ENCODE results near the gene POMC. TPM values are rescaled to one million over a fixed set of nuclear protein-coding genes. Genes with fewer than 3 reads are reported as not detected.
"Not testable (repeated sequence)": the region's sequence is repeated elsewhere in the genome, so short reads cannot be mapped to it uniquely, and the experiment has no call there.

Gene POMC
- total RNA-seq, 1 experiment from 2014 or later: not detected

GRCh38 chr2:25187729-25188350 lies 19.5 kb upstream of the POMC start:
- DNase-seq (ENCODE audit: low read depth): no peak
- in situ Hi-C loops (cut with HindIII; ENCODE audit: low pct_unique_long_range_greater_than_20kb, low sequenced_read_pairs): no loop called here

- no peak for DNase-seq (ENCODE audit: low read depth)
- in situ Hi-C loops (cut with HindIII; ENCODE audit: low pct_unique_long_range_greater_than_20kb, low sequenced_read_pairs): no loop called here
Observed at GRCh38 chr2:25184254-25184653, 15.9 kb upstream of the POMC start.

DNA sequence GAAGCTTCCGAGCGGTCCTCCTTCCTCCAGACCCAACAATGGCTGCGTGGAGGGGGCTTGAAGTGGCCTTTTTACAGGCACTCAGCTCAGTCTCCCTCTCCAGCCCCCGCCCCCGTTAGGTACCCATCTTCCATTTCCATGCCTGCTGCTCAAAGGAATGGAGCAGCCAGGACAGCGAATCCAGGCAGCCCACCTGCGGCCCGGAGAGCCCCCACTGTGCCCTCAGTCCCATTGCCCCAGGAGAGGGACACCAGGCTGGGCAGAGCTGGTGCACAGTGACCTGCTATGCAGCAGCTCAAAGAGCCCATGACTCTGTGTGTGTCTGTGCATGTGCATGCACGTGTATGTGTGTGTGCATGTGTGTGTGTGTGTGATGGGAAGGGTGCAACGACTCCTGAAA lies 10.6 kb upstream of the POMC start:
- in situ Hi-C loops (cut with HindIII; ENCODE audit: low pct_unique_long_range_greater_than_20kb, low sequenced_read_pairs): no loop called here
- no peak for DNase-seq (ENCODE audit: low read depth)

GRCh38 chr2:25177211-25177611 lies 8.8 kb upstream of the POMC start:
- in situ Hi-C loops (cut with HindIII; ENCODE audit: low pct_unique_long_range_greater_than_20kb, low sequenced_read_pairs): no loop called here
- DNase-seq (ENCODE audit: low read depth): no peak

GRCh38 chr2:25176541-25177181 lies 8.3 kb upstream of the POMC start:
- in situ Hi-C loops (cut with HindIII; ENCODE audit: low pct_unique_long_range_greater_than_20kb, low sequenced_read_pairs): no loop called here
- DNase-seq (ENCODE audit: low read depth): no peak

DNA sequence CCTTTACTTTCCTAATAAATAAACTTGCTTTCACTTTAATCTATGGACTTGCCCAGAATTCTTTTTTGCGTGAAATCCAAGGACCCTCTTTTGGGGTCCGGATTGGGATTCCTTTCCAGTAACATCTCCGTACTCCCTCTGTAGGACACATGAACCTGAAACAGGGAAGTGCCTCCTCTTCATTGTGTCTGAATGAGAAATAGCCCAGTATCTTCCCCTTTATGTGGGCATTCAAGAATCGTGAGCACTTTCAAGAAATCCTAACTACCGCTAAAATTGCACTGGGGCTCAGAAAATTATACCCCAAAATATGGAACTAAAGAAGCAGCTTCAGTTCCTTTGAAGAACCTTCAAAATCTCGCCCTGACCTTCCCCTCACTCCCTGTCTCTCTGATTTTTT lies 7.8 kb upstream of the POMC start:
- DNase-seq (ENCODE audit: low read depth): no peak
- in situ Hi-C loops (cut with HindIII; ENCODE audit: low pct_unique_long_range_greater_than_20kb, low sequenced_read_pairs): no loop called here

GRCh38 chr2:25174192-25174861 lies 5.9 kb upstream of the POMC start:
- DNase-seq (ENCODE audit: low read depth): no peak
- in situ Hi-C loops (cut with HindIII; ENCODE audit: low pct_unique_long_range_greater_than_20kb, low sequenced_read_pairs): no loop called here

GRCh38 chr2:25173719-25174118 lies 5.3 kb upstream of the POMC start:
- in situ Hi-C loops (cut with HindIII; ENCODE audit: low pct_unique_long_range_greater_than_20kb, low sequenced_read_pairs): no loop called here
- no peak for DNase-seq (ENCODE audit: low read depth)

- in situ Hi-C loops (cut with HindIII; ENCODE audit: low pct_unique_long_range_greater_than_20kb, low sequenced_read_pairs): no loop called here
- DNase-seq (ENCODE audit: low read depth): no peak
Observed at GRCh38 chr2:25170888-25171287, 2.5 kb upstream of the POMC start.

- in situ Hi-C loops (cut with HindIII; ENCODE audit: low pct_unique_long_range_greater_than_20kb, low sequenced_read_pairs): no loop called here
- DNase-seq (ENCODE audit: low read depth): no peak
Observed at GRCh38 chr2:25169073-25169470, 692 bp upstream of the POMC start.

GRCh38 chr2:25165992-25166875 lies 2.1 kb downstream of the POMC start:
- in situ Hi-C loops (cut with HindIII; ENCODE audit: low pct_unique_long_range_greater_than_20kb, low sequenced_read_pairs): no loop called here
- DNase-seq (ENCODE audit: low read depth): no peak

DNA sequence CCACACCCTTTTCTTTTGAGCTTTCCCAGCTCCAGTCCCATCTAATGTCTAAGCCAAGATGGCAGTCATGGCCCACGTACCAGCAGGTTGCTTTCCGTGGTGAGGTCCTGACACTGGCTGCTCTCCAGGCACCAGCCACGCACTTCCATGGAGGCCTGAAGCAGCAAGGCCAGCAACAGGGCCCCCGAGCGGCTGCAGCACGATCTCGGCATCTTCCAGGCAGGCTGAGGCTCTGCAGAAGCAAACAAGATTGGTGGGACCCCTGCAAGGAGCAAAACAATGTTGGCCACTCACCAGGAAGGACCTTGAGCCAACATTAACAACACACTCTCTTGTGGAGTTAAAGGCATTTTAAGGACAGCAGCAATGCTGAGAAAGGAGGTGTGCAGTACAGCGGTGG lies 3.8 kb downstream of the POMC start:
- no peak for DNase-seq (ENCODE audit: low read depth)
- in situ Hi-C loops (cut with HindIII; ENCODE audit: low pct_unique_long_range_greater_than_20kb, low sequenced_read_pairs): no loop called here

- DNase-seq (ENCODE audit: low read depth); in situ Hi-C loops (cut with HindIII; ENCODE audit: low pct_unique_long_range_greater_than_20kb, low sequenced_read_pairs): not testable (repeated sequence)
Observed at GRCh38 chr2:25162061-25162460, 6.3 kb downstream of the POMC start.

- in situ Hi-C loops (cut with HindIII; ENCODE audit: low pct_unique_long_range_greater_than_20kb, low sequenced_read_pairs): no loop called here
- DNase-seq (ENCODE audit: low read depth): no peak
Observed at GRCh38 chr2:25161055-25161781, 7.2 kb downstream of the POMC start.

GRCh38 chr2:25160376-25160775 lies 8.0 kb downstream of the POMC start:
- DNase-seq (ENCODE audit: low read depth): no peak
- in situ Hi-C loops (cut with HindIII; ENCODE audit: low pct_unique_long_range_greater_than_20kb, low sequenced_read_pairs): no loop called here

- in situ Hi-C loops (cut with HindIII; ENCODE audit: low pct_unique_long_range_greater_than_20kb, low sequenced_read_pairs): no loop called here
Observed at GRCh38 chr2:25159949-25160348, 8.4 kb downstream of the POMC start.

GRCh38 chr2:25158096-25158852 lies 10.1 kb downstream of the POMC start:
- DNase-seq (ENCODE audit: low read depth): no peak
- in situ Hi-C loops (cut with HindIII; ENCODE audit: low pct_unique_long_range_greater_than_20kb, low sequenced_read_pairs): no loop called here

More at GRCh38 chr2:25159949-25160348, 8.4 kb downstream of the POMC start:
- no peak for DNase-seq (ENCODE audit: low read depth)

DNA sequence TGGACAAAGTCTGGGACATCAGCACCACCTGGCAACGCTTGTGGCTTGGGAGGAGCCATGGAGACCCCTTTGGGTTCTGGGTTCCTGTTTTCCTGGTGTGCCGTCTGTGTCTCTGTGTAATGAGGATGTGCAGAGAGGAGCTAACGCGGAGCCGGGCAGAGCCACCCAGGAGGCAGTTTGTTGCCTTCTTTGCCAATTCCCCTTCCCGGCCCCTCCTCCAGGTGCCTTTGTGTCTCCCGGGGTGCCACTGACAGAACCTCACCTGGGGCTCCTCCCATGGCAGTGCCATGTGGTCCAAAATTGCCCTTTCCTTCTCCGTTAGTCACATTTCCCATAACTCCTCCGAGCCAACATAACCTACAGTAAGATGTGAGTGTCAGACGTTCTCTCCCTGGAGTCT lies 13.0 kb downstream of the POMC start:
- in situ Hi-C loops (cut with HindIII; ENCODE audit: low pct_unique_long_range_greater_than_20kb, low sequenced_read_pairs): no loop called here
- no peak for DNase-seq (ENCODE audit: low read depth)
